Smooth muscle cell (in vitro differentiated cells): ENCODE data around the gene ADAM33. TPM values are rescaled to one million over a fixed set of nuclear protein-coding genes. Genes with fewer than 3 reads are reported as not detected.

Source experiments
- DNase-seq: peaks from one replicate; lab custom pipeline; 2025; ENCODE audit not compliant: unreplicated experiment; lab: John Stamatoyannopoulos, UW
- H2AFZ ChIP-seq: fragments of 200-600 bp; sonication (generic); 2 replicates; pipeline ENCODE4 v1.6.0; 2016; ENCODE audit warnings: antibody characterized with exemption, low read depth, mild to moderate bottlenecking
- H3F3A ChIP-seq: fragments of 200-600 bp; sonication (generic); 2 replicates; pipeline ENCODE4 v1.6.0; 2017; ENCODE audit warnings: antibody characterized with exemption, low read depth
- H3K27ac ChIP-seq: fragments of 200-600 bp; sonication (generic); 2 replicates; pipeline ENCODE4 v1.5.1; 2016; ENCODE audit warnings: low read depth, mild to moderate bottlenecking
- H3K27me3 ChIP-seq: fragments of 200-600 bp; sonication (generic); 2 replicates; pipeline ENCODE4 v1.6.1; 2016; ENCODE audit warnings: low read depth, mild to moderate bottlenecking
- H3K36me3 ChIP-seq: fragments of 200-600 bp; sonication (generic); 2 replicates; pipeline ENCODE4 v1.5.1; 2016; ENCODE audit warnings: low read depth
- H3K4me1 ChIP-seq: fragments of 200-600 bp; sonication (generic); 2 replicates; pipeline ENCODE4 v1.5.1; 2016; ENCODE audit warnings: low read depth
- H3K4me2 ChIP-seq: fragments of 200-600 bp; sonication (generic); 2 replicates; pipeline ENCODE4 v1.6.0; 2016; ENCODE audit warnings: mild to moderate bottlenecking
- H3K4me3 ChIP-seq: fragments of 200-600 bp; sonication (generic); 2 replicates; pipeline ENCODE4 v1.5.1; 2016; ENCODE audit warnings: mild to moderate bottlenecking
- H3K79me2 ChIP-seq: fragments of 200-600 bp; sonication (generic); 2 replicates; pipeline ENCODE4 v1.6.0; 2016; ENCODE audit warnings: low read depth, mild to moderate bottlenecking
- H3K9ac ChIP-seq: fragments of 200-600 bp; sonication (generic); 2 replicates; pipeline ENCODE4 v1.6.0; 2016; ENCODE audit warnings: low read depth
- H3K9me3 ChIP-seq: fragments of 200-600 bp; sonication (generic); replicated peaks from 2 replicates; pipeline ENCODE4 v1.5.1; 2016; ENCODE audit warnings: low read depth
- H4K20me1 ChIP-seq: fragments of 200-600 bp; sonication (generic); 2 replicates; pipeline ENCODE4 v1.6.0; 2016; ENCODE audit warnings: low read depth
- CTCF ChIP-seq: fragments of 200-600 bp; sonication (generic); IDR thresholded peaks from 2 replicates; pipeline ENCODE4 v1.5.1; 2017; ENCODE audit warnings: borderline replicate concordance, mild to moderate bottlenecking, antibody characterized with exemption; ENCODE audit not compliant: insufficient read depth, poor library complexity, severe bottlenecking
- WGBS: methylation state at CpG from one replicate; pipeline ENCODE4 v1.1.7; 2016; ENCODE audit warnings: low lambda C conversion rate; 5-methylcytosine and 5-hydroxymethylcytosine counted together
- polyA plus RNA-seq: library from polyadenylated mRNA; unstranded; fragments of >200 nt; fragmentation: Nextera tagmentation; extraction: Ambion mirVana; gene quantifications from 2 replicates; pipeline ENCODE4 v1.2.1, GENCODE V29; 2016
- total RNA-seq: library from RNA; depleted of rRNA; stranded (reverse); fragments of >200 nt; gene quantifications from 2 replicates; pipeline ENCODE4 v1.2.3, GENCODE V29; 2014

Gene ADAM33
- total and polyA plus RNA-seq, 2 experiments from 2014 or later = 5.1 to 7.4 TPM

- H4K20me1 ChIP-seq = no peaks in the 10 kb centered on the region
Observed at GRCh38 chr20:3729378-3729777, 47.6 kb upstream of the ADAM33 start.

GRCh38 chr20:3728876-3729275 is 47.1 kb upstream of the ADAM33 start:
- Histone ChIP-seq H3K9ac (no peak overlapping the region), H3K79me2 (no peaks in the 10 kb centered on the region), H3K4me2 (no peak overlapping the region), H3K9me3 (no peaks in the 10 kb centered on the region), H4K20me1 (no peaks in the 10 kb centered on the region), H2AFZ (no peak overlapping the region), H3K4me3 (no peak overlapping the region), H3F3A (peaks cover 4% of the 10 kb centered on the region), H3K36me3 (no peaks in the 10 kb centered on the region), H3K4me1 (peaks cover 5% of the 10 kb centered on the region), H3K27ac (no peak overlapping the region), H3K27me3 (peaks cover 5% of the 10 kb centered on the region)
- TF ChIP-seq CTCF = no peak
- DNase-seq = no peak
- WGBS = 87% methylated on average over 3 of the region's 3 CpGs

More at GRCh38 chr20:3729378-3729777, 47.6 kb upstream of the ADAM33 start:
- H3K27ac ChIP-seq = no peak overlapping the region
- no peak overlapping the region for H3K9ac ChIP-seq
- no peak for DNase-seq
- no peaks in the 10 kb centered on the region for H3K79me2 ChIP-seq
- H3K4me3 ChIP-seq = no peak overlapping the region
- no peak overlapping the region for H2AFZ ChIP-seq
- no peak overlapping the region for H3K4me2 ChIP-seq
- H3K27me3 ChIP-seq = peaks cover 5% of the 10 kb centered on the region
- no peak for TF ChIP-seq CTCF
- H3K4me1 ChIP-seq = peaks cover 5% of the 10 kb centered on the region
- H3K36me3 ChIP-seq = no peaks in the 10 kb centered on the region
- WGBS = 95% methylated on average over 6 of the region's 6 CpGs
- H3F3A ChIP-seq = peaks cover 4% of the 10 kb centered on the region
- H3K9me3 ChIP-seq = no peaks in the 10 kb centered on the region

GRCh38 chr20:3728354-3728753 is 46.5 kb upstream of the ADAM33 start:
- H3K27ac ChIP-seq = no peak overlapping the region
- no peak overlapping the region for H2AFZ ChIP-seq
- H3F3A ChIP-seq = peaks cover 4% of the 10 kb centered on the region
- no peaks in the 10 kb centered on the region for H3K9me3 ChIP-seq
- no peak for DNase-seq
- no peak overlapping the region for H3K4me2 ChIP-seq
- peaks cover 5% of the 10 kb centered on the region for H3K4me1 ChIP-seq
- no peak overlapping the region for H3K4me3 ChIP-seq
- WGBS = 90% methylated on average over 5 of the region's 5 CpGs
- H3K9ac ChIP-seq = no peak overlapping the region
- H4K20me1 ChIP-seq = no peaks in the 10 kb centered on the region
- H3K27me3 ChIP-seq = peaks cover 5% of the 10 kb centered on the region
- H3K79me2 ChIP-seq = no peaks in the 10 kb centered on the region
- no peaks in the 10 kb centered on the region for H3K36me3 ChIP-seq
- no peak for TF ChIP-seq CTCF

DNA sequence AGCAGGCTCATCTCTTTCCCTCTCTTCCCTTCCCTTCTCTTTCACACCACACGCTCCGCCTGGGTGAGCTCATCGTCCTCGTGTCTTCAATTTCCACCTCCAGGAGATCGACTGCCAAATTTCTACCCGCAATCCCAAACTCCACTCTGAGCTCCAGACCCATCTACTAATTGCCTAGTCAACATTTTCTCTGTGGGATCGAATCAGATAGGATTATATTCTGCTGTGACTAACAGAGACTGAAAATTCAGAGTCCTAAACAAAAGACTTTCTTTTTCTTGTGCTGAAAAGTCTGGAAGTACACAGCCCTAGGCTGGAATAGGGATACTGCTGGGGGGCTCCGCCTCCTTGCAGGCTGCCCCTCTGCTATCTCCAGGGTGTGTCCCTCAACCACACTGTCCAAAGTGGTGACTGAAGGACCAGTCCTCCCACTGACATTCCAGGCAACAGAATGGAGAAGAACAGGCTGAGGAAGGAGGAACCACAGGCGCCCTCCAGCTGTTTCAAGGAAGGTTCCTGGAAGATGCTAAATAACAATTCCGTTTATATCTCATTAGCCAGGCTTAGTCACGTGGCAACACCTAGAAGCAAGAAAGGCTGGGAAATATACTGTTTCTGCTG is 45.7 kb upstream of the ADAM33 start:
- Histone ChIP-seq H3F3A (peaks cover 4% of the 10 kb centered on the region), H3K36me3 (no peaks in the 10 kb centered on the region), H2AFZ (peak overlapping the region; percentile 9), H3K4me3 (no peak overlapping the region), H3K9ac (no peak overlapping the region), H3K4me1 (peaks cover 5% of the 10 kb centered on the region), H3K27ac (no peak overlapping the region), H4K20me1 (no peaks in the 10 kb centered on the region), H3K4me2 (peak overlapping the region; percentile 56), H3K9me3 (no peaks in the 10 kb centered on the region), H3K79me2 (no peaks in the 10 kb centered on the region), H3K27me3 (peaks cover 5% of the 10 kb centered on the region)
- 48% methylated on average over 11 of the region's 11 CpGs for WGBS
- no peak for TF ChIP-seq CTCF
- DNase-seq = no peak
